Stimulated activated CD4-positive, alpha-beta T cell treated with anti-CD3 and anti-CD28 coated beads, Interleukin-2, amount 100 ng/mL, for 48 hours (primary cell): Measurements from ENCODE around the gene SMYD5.
A peak's percentile ranks its signal among the peaks of the same experiment; 100 is the strongest.
"Not testable (repeated sequence)": the region's sequence is repeated elsewhere in the genome, so short reads cannot be mapped to it uniquely, and the experiment has no call there.

Source experiments
- DNase-seq, 2 donors: peaks; one replicate each; pipeline ENCODE4 v3.0.0-alpha.2; 2020

Gene SMYD5

GRCh38 chr2:73262108-73262651 is 48.1 kb downstream of the SMYD5 start:
- no peak for DNase-seq

- DNase-seq: not testable (repeated sequence)
Observed at GRCh38 chr2:73262691-73263429, 48.8 kb downstream of the SMYD5 start.

GRCh38 chr2:73263540-73264331 is 49.7 kb downstream of the SMYD5 start:
- no peak for DNase-seq

- DNase-seq: no peak
Observed at GRCh38 chr2:73264332-73264606, 50.2 kb downstream of the SMYD5 start.

GRCh38 chr2:73264783-73265182 is 50.7 kb downstream of the SMYD5 start:
- DNase-seq: no peak

GRCh38 chr2:73265298-73266060 is 51.4 kb downstream of the SMYD5 start:
- no peak for DNase-seq

- no peak for DNase-seq
Observed at GRCh38 chr2:73266061-73266901, 52.2 kb downstream of the SMYD5 start.

GRCh38 chr2:73267008-73267407 is 53.0 kb downstream of the SMYD5 start:
- no peak for DNase-seq

GRCh38 chr2:73268366-73268829 is 54.4 kb downstream of the SMYD5 start:
- DNase-seq: no peak

- DNase-seq: peak; percentile 52 to 65
Observed at GRCh38 chr2:73268830-73269685, 55.0 kb downstream of the SMYD5 start.

GRCh38 chr2:73269686-73270465 is 55.8 kb downstream of the SMYD5 start:
- DNase-seq: no peak

GRCh38 chr2:73272270-73272669 is 58.2 kb downstream of the SMYD5 start:
- DNase-seq: no peak
